A673 (cell line): Measurements from ENCODE around the gene MAP3K9.

Source experiments
- EZH2 ChIP-seq: fragments of 200-600 bp; sonication (generic); IDR thresholded peaks from 2 replicates; pipeline ENCODE4 v1.6.1; 2017; ENCODE audit warnings: borderline replicate concordance, low read depth, mild to moderate bottlenecking, mixed read lengths, antibody characterized with exemption, low read length; ENCODE audit not compliant: poor library complexity, severe bottlenecking
- TF ChIP-seq, protein P1 (sequence below): fragments of 300-800, 200-600 bp; sonication (generic); conservative IDR thresholded peaks from 2 replicates; pipeline ENCODE4 v1.5.1; 2017; ENCODE audit warnings: low read depth, mild to moderate bottlenecking, antibody characterized with exemption, low read length, moderate library complexity, mixed read lengths

- TF ChIP-seq, protein P1, sequence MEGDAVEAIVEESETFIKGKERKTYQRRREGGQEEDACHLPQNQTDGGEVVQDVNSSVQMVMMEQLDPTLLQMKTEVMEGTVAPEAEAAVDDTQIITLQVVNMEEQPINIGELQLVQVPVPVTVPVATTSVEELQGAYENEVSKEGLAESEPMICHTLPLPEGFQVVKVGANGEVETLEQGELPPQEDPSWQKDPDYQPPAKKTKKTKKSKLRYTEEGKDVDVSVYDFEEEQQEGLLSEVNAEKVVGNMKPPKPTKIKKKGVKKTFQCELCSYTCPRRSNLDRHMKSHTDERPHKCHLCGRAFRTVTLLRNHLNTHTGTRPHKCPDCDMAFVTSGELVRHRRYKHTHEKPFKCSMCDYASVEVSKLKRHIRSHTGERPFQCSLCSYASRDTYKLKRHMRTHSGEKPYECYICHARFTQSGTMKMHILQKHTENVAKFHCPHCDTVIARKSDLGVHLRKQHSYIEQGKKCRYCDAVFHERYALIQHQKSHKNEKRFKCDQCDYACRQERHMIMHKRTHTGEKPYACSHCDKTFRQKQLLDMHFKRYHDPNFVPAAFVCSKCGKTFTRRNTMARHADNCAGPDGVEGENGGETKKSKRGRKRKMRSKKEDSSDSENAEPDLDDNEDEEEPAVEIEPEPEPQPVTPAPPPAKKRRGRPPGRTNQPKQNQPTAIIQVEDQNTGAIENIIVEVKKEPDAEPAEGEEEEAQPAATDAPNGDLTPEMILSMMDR: no peak
- no peak for TF ChIP-seq EZH2
Observed at GRCh38 chr14:70692210-70692609, 117.1 kb downstream of the MAP3K9 start.
